Fibroblast of skin of abdomen (primary cell): ENCODE measurements around the gene DDR1.
"Not testable (repeated sequence)": the region's sequence is repeated elsewhere in the genome, so short reads cannot be mapped to it uniquely, and the experiment has no call there.

Experiments
- DNase-seq: peaks from one replicate; pipeline ENCODE4 v3.0.0-alpha.2; 2013

Gene DDR1

DNA sequence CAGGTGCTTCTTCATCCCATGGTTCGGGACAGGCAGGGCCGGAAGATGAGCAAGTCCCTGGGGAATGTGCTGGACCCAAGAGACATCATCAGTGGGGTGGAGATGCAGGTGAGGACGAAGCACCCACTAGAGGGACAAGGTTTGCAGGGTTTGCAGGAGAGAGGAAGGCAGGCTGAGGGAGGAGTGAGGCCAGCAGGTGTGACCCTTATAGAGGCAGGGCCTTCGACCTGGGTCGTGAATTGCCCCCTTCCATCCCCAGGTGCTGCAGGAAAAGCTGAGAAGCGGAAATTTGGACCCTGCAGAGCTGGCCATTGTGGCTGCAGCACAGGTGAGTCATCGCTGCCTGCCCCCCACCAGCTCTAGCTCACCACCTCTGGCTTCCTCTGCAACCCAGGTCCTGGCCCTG, 38.1 kb downstream of the DDR1 start:
- DNase-seq: no peak

DNA sequence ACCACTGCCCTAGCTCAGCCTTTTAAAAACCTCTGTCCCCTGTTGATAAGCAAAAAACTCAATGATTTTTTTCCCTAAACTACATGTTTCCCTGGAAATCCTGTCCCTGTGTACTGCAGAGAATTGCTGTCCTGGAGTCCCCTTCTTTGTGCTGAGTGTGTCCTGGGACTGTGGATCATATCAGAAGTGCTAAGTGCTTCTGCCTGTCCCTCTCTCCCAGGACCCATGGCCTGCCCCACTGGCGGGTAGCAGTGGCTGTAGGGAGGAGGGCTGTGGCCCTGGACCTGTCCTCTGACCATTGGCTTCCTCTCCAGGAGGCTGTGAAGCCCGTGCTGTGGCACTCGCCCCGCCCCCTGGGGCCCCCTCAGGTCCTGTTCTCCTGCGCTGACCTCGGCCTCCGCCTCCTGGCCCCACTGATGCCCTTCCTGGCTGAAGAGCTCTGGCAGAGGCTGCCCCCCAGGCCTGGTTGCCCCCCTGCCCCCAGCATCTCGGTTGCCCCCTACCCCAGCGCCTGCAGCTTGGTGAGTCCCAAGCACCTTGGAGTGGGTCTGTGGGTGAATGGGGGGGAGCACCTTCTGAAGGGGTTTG, 39.8 kb downstream of the DDR1 start:
- DNase-seq: not testable (repeated sequence)

DNA sequence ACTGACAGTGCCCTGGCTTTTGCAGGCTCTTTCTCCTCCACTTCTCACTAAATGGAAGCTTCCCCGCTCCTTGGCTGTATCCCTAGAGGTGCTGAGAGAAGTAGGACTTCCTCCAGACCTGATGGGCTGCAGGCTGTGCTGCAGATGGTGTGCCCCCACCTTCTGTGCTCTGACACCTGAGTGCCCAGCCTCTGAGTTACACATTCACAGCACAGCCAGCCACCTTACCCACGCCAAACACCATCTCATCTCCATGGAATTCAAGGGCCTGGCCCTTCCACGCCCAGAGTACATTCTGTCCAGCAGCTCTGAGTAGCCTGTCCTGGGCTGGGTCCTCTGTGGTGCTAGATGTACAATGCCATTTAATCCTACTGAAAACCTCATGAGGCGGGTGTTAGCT, 42.3 kb downstream of the DDR1 start:
- DNase-seq: no peak

GRCh38 chr6:30927080-30927479, 42.8 kb downstream of the DDR1 start:
- not testable (repeated sequence) for DNase-seq

- DNase-seq: no peak
These were observed 44.4 kb downstream of the DDR1 start for GRCh38 chr6:30928677-30929076.

DNA sequence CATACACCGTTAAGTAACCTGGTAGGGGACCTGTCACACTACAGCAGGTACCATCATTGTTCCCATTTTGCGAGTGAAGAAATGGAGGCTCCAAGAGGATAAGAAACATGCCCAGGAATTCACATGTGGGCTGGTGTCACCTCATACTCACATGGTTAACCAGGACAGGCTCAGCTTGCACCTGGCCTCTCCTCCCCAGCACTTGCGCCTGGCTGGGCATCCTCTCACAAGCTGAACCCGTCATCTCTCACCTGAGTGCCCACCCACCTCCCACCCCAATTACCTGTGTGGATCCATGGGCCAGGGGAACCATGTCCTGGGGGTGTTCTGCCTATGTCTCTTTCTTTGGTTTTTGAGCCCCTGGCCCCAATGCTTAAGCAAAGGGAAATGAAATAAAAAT, 46.2 kb downstream of the DDR1 start:
- no peak for DNase-seq

- DNase-seq: no peak
These were observed 47.0 kb downstream of the DDR1 start for GRCh38 chr6:30931272-30931671.

- no peak for DNase-seq
These were observed 47.8 kb downstream of the DDR1 start, which contains the start of gene SFTA2 for GRCh38 chr6:30931969-30932645. Gene SFTA2 (minus strand): TSS chr6:30932170. CDS start chr6:30932096, 74 bp downstream.

GRCh38 chr6:30932665-30933365, 48.5 kb downstream of the DDR1 start:
- DNase-seq: no peak

- no peak for DNase-seq
These were observed 50.7 kb downstream of the DDR1 start for GRCh38 chr6:30935018-30935417.

DNA sequence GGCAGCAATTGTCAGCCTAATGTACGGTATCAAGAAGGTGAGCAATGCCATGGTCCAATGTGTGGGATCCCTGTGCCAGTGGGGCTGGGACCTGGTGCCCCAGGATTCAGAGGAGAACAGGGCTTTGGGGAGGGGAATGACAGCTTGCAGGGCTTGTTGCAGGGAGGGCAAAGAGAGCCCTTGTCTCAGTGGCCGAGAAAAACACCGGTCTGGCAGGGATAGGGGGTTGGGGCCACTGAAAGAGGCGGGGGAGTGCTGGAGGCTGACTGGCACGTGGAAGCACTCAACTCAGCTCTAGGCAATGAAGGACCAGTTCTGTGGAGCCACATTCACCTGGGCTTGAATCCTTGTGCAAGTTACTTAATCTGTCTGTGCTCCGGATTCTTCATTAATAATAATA, 52.9 kb downstream of the DDR1 start:
- no peak for DNase-seq

DNA sequence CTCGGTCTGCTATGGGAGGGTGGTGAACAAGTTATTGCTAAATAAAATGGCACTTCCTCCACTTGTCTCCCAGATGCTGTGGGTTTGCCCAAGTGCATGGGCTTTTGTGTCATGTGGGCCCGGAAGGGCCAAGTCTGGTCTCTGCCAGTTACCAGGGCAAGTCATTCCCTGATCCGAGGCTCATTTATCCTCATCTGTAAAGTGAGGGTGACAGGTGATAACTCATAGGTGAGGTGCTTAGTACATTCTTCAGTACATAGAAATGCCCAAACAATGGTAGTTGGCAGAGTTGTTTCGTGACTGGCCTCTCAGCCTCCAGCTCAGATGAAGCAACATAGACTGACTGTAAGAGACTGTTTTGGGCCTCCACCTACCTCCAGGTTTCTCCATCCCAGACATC, 54.4 kb downstream of the DDR1 start:
- DNase-seq: no peak

GRCh38 chr6:30939473-30939872, 55.2 kb downstream of the DDR1 start:
- DNase-seq: no peak

DNA sequence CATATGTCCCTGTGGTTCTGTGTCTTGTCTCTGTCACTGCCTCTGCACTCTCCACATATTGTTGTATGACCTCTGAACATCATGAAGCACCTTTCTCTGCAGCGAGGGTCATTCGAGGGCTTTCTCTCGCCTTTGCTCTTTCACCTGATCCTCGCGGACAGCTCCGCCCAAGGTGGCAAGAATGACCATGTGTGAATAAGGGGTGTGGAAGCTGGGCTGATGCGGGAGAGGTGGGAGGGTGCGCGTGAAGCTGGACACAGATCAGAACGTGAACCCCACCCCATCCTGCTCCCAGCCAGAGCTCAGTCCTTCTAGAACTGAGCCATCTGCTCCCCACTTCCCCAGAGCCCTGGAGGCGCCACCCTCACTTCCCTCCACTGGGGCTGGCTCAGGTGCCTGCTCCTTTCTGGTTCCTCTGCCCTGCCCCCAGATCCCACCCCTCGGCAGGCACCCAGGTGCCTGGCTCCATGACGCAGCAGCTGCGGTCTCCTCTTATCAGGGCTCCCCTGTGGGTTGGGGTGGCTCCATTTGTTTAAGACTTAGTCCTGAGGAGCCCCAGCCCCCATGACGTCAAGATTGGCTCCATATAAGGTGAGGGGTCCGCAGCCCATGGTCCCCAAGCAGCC, 56.2 kb downstream of the DDR1 start, which contains the start of gene MUCL3:
Gene MUCL3 (plus strand): TSS at position 613 of the 626 bp plus-strand sequence. CDS start 27 bp downstream, outside the sequence.
- DNase-seq: no peak

DNA sequence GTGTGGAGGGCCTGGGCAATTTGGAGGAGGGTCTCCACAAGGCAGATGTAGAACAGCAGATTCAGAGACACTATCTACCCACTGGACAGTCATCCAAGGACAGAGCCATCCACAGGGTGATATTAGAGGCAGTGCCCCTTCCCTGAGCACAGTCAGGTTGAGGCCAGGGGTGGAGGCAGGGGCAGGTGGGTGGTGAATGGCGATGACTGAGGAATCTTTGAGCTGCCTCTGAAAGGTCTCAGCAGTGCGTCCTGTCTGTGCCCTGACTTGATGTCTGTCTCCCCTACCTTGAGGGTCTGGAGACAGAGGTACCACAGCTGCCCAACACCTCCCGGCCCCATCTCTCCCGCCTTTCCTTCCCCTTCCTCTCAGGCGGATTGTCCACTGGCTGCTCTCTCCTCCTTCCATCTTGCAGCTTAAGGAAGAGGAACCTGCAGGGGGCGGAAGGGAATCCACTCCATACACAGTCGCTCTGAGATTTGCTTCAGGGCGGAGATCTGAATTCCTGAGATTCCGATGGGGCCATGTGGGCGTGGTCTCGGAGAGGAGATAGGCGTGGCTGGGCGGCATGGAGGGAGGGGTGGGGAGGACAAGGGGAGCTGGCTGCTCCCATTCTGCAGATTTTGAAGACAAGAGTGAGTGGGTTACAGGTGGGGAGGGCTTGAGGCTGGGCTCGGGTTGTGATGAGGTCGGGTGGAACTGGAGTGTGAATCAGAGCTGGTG, 58.2 kb downstream of the DDR1 start:
- peak; percentile 86 for DNase-seq

DNA sequence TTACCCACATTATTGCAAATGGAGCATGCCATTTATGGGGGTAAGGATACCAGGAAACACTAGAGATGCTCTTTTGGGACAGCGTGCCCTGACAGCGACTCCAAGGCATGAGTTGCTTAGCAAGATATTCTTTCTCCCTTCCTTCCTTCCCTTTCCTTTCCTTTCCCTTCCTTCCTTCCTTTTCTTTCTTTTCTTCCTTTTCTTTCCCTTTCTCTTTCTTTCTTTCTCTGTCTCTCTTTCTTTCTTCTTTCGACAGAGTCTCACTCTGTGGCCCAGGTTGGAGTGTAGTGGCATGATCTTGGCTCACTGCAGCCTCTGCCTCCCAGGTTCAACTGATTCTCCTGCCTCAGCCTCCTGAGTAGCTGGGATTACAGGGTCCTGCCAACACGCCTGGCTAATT, 59.7 kb downstream of the DDR1 start:
- DNase-seq: no peak

DNA sequence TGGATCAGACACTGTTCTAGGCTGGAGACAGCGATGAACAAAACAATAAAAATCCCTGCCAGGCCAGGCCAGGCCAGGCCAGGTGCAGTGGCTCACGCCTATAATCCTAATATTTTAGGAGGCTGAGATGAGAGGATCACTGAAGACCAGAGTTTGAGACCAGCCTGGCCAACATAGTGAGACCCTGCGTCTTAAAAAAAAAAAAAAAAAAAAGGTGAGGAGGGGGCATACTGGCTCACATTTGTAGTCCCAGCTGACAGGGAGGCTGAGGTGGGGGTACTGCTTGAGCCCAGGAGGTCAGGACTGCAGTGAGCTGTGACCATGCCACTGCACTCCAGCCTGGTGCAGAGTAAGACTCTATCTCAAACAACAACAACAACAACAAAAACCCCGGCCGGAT, 61.0 kb downstream of the DDR1 start:
- no peak for DNase-seq

- no peak for DNase-seq
These were observed 62.9 kb downstream of the DDR1 start for GRCh38 chr6:30947231-30947630.

DNA sequence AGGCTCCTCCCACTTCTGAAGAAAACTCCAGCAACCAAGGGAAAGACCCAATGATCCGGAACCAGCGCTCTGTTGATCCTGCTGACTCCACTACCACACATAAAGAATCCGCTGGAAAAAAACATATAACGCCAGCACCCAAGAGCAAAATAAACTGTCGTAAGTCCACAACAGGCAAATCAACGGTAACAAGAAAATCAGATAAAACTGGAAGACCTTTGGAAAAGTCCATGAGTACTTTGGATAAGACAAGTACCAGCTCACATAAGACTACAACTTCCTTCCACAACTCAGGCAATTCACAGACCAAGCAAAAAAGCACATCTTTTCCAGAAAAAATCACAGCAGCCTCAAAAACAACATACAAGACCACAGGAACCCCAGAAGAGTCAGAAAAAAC, 64.5 kb downstream of the DDR1 start:
- no peak for DNase-seq
